Stimulated activated CD8-positive, alpha-beta memory T cell treated with anti-CD3 and anti-CD28 coated beads, Interleukin-4, amount 100 ng/mL, for 1 hour (primary cell): ENCODE results near the gene ABITRAM.
"Not testable (repeated sequence)": the region's sequence is repeated elsewhere in the genome, so short reads cannot be mapped to it uniquely, and the experiment has no call there.

Experiments
- DNase-seq, 2 donors: peaks; one replicate each; pipeline ENCODE4 v3.0.0-alpha.2; 2020; ENCODE audit warnings: low read depth in 2 of 2, low spot score in 1 of 2

Gene ABITRAM

GRCh38 chr9:108934323-108934893 is at the start of gene ABITRAM:
ABITRAM (plus strand) TSS chr9:108934400; CDS start chr9:108934487, 87 bp downstream.
- DNase-seq: peak; percentile 53 to 64

- no peak for DNase-seq
Observed at GRCh38 chr9:108884701-108885100, 49.5 kb upstream of the ABITRAM start.

- no peak for DNase-seq
Observed at GRCh38 chr9:108885643-108886348, 48.4 kb upstream of the ABITRAM start.

- not testable (repeated sequence) for DNase-seq
Observed at GRCh38 chr9:108886594-108887271, 47.5 kb upstream of the ABITRAM start.

GRCh38 chr9:108889649-108890067 is 44.5 kb upstream of the ABITRAM start:
- DNase-seq: no peak

- no peak for DNase-seq
Observed at GRCh38 chr9:108894225-108894997, 39.8 kb upstream of the ABITRAM start.

- no peak for DNase-seq
Observed at GRCh38 chr9:108897324-108898096, 36.7 kb upstream of the ABITRAM start.

GRCh38 chr9:108899023-108899695 is 35.0 kb upstream of the ABITRAM start:
- not testable (repeated sequence) for DNase-seq

GRCh38 chr9:108900176-108900575 is 34.0 kb upstream of the ABITRAM start:
- no peak for DNase-seq

- no peak for DNase-seq
Observed at GRCh38 chr9:108903420-108904103, 30.6 kb upstream of the ABITRAM start.

- no peak for DNase-seq
Observed at GRCh38 chr9:108904161-108904560, 30.0 kb upstream of the ABITRAM start.

- no peak for DNase-seq
Observed at GRCh38 chr9:108905494-108905893, 28.7 kb upstream of the ABITRAM start.

GRCh38 chr9:108910402-108910801 is 23.8 kb upstream of the ABITRAM start:
- no peak for DNase-seq

- DNase-seq: no peak
Observed at GRCh38 chr9:108910914-108911313, 23.3 kb upstream of the ABITRAM start.

GRCh38 chr9:108911820-108912219 is 22.4 kb upstream of the ABITRAM start:
- no peak for DNase-seq

GRCh38 chr9:108913391-108913790 is 20.8 kb upstream of the ABITRAM start:
- DNase-seq: no peak

- DNase-seq: no peak
Observed at GRCh38 chr9:108919517-108919916, 14.7 kb upstream of the ABITRAM start.

- not testable (repeated sequence) for DNase-seq
Observed at GRCh38 chr9:108920401-108920800, 13.8 kb upstream of the ABITRAM start.

GRCh38 chr9:108921200-108921599 is 13.0 kb upstream of the ABITRAM start:
- DNase-seq: no peak

- no peak for DNase-seq
Observed at GRCh38 chr9:108924466-108924865, 9.7 kb upstream of the ABITRAM start.
